Measurements from ENCODE around the gene TOX2.

The TOX2 gene

GRCh38 chr20:43955750-43956191 is 41.1 kb downstream of the TOX2 start:
- no peak for DNase-seq

- no peak for DNase-seq
Measured at GRCh38 chr20:43957392-43957791, 42.7 kb downstream of the TOX2 start.

- no peak for DNase-seq
Measured at GRCh38 chr20:43958626-43959025, 44.0 kb downstream of the TOX2 start.

GRCh38 chr20:43959079-43959919 is 44.6 kb downstream of the TOX2 start:
- peak in 2 of 58 donors; percentile 10 to 19 for DNase-seq

GRCh38 chr20:43959920-43960227 is 45.2 kb downstream of the TOX2 start:
- no peak for DNase-seq

GRCh38 chr20:43960231-43960630 is 45.6 kb downstream of the TOX2 start:
- DNase-seq: no peak

GRCh38 chr20:43961116-43961515 is 46.5 kb downstream of the TOX2 start:
- DNase-seq: no peak

GRCh38 chr20:43961541-43962471 is 47.2 kb downstream of the TOX2 start:
- DNase-seq: peak in 3 of 58 donors; percentile 7 to 22 (median 20)

GRCh38 chr20:43962530-43962929 is 47.9 kb downstream of the TOX2 start:
- no peak for DNase-seq

- no peak for DNase-seq
Measured at GRCh38 chr20:43963233-43963632, 48.6 kb downstream of the TOX2 start.

GRCh38 chr20:43963872-43964791 is 49.5 kb downstream of the TOX2 start:
- peak in 5 of 58 donors; percentile 5 to 20 (median 12) for DNase-seq

- no peak for DNase-seq
Measured at GRCh38 chr20:43968341-43969000, 53.8 kb downstream of the TOX2 start.

GRCh38 chr20:43969028-43969447 is 54.4 kb downstream of the TOX2 start:
- DNase-seq: no peak

GRCh38 chr20:43969501-43970182 is 55.0 kb downstream of the TOX2 start:
- DNase-seq: no peak

GRCh38 chr20:43971267-43971666 is 56.6 kb downstream of the TOX2 start:
- DNase-seq: no peak

GRCh38 chr20:43972051-43972450 is 57.4 kb downstream of the TOX2 start:
- DNase-seq: no peak

GRCh38 chr20:43972692-43973091 is 58.0 kb downstream of the TOX2 start:
- DNase-seq: no peak

GRCh38 chr20:43973231-43973630 is 58.6 kb downstream of the TOX2 start:
- peak in 1 of 58 donors; percentile 11 for DNase-seq

- DNase-seq: no peak
Measured at GRCh38 chr20:43973671-43974450, 59.2 kb downstream of the TOX2 start.

Data from anterior cingulate cortex (tissue), 58 donors.